ENCODE measurements around the gene PLCD4.
A peak's percentile ranks its signal among the peaks of the same experiment; 100 is the strongest.

The PLCD4 gene

GRCh38 chr2:218607436-218608115 lies at the start of gene PLCD4:
TSS of gene PLCD4 (plus strand) at chr2:218607899. CDS start at chr2:218615740, 7,841 bp downstream.
- DNase-seq, result peak; percentile 80

- DNase-seq, result no peak
These were observed 49.8 kb upstream of the PLCD4 start for GRCh38 chr2:218557941-218558340.

DNA sequence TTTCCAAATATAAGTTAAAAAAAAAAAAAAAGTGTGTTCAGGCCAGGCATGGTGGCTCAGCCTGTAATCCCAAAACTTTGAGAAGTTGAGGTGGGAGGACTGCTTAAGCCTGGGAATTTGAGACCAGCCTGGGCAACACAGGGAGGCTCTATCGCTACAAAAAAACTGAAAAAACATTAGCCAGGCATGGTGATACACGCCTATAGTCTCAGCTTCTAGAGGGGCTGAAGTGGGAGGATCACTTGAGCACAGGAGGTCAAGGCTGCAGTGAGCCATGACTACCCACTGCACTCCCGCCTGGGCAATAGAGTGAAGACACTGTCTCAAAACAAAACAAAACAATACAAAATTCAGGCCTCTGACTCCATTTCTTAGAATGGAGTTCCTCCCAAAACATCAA lies 48.7 kb upstream of the PLCD4 start:
- DNase-seq, result no peak

DNA sequence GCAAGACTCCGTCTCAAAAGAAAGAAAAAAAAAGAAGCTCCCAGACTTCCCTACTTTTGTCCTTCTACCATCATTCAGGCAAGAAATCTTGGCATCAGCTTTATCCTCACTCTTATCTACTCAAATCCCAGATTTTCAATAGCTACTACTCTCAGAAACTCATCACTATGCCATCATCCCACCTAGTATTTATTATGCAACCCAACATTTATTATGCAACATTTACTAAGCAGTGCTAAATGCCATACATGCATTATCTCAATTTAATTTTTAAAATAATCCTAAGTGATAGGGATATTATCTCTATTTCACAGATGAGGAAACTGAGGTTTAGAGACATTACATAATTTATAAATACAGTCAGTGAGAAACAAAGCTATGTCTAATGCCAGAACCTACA lies 43.6 kb upstream of the PLCD4 start:
- no peak for DNase-seq

- no peak for DNase-seq
These were observed 41.4 kb upstream of the PLCD4 start for GRCh38 chr2:218566296-218566695.

DNA sequence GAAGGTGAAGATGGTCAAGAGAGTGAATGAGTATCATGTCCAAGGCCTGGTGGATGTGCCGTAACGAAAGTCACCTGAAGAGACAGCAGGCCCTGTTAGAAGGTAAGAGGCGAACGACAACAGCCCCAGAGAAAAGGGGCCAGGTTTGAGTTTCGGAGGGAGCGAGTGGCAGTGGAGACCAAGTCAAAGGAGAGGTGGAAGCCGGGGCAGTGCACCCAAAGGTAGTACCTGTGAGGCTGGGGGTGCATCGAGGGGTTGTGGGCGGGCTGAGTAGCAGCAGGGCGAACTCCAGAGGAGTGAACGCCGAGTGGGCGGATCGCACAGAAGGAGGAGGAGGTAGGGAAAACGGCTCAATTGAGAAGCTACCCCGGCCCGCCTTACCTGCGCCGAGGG lies 39.9 kb upstream of the PLCD4 start:
- DNase-seq, result no peak

- peak; percentile 97 for DNase-seq
These were observed 39.3 kb upstream of the PLCD4 start, which contains the start of the genes CNOT9 and USP37 for GRCh38 chr2:218568190-218569037. TSS of gene CNOT9 (plus strand) at chr2:218568839. CDS start at chr2:218568955, 116 bp downstream. TSS of gene USP37 (minus strand) at chr2:218568351. CDS start at chr2:218558653, 9,698 bp downstream.

GRCh38 chr2:218569038-218569431 lies 38.7 kb upstream of the PLCD4 start:
- no peak for DNase-seq

DNA sequence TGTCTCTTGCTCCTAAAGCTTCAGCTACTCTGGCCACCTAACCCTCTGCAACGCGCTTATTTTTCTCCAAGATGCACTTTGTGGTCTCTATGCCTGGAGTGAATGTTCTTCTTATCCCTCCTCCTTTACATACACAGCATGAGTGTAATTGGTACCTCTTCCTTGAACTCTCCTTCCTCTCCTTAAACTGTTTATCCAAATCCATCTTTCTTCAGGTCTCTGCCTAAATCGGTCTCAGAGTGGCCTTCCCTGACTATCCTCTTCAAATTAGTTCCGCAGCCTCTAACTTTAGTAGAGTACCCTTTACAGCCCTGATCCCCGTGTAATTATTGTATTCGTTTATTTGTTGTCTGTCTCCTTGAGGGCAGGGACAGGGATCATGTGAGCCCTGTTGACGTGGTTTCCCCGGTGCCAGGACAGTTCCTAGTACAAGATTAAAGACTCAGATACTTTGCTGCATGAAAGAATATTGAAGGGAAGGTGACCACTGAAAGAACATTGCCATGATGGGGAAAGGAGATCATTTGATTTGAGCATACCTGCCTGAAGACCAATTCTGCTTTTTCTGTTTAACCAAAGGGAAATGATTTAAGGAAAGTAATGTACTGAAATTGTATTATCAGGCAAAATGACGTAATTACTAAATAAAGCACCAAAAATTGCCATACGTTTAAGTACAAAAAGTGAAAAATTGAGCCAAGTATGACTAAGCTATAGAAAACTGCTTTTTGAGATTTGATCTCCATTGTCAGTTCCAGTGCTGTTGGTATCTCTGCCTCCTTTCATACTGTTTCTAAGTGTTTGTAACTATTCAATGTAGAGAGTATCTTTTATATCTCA lies 37.8 kb upstream of the PLCD4 start:
- peak; percentile 15 for DNase-seq

DNA sequence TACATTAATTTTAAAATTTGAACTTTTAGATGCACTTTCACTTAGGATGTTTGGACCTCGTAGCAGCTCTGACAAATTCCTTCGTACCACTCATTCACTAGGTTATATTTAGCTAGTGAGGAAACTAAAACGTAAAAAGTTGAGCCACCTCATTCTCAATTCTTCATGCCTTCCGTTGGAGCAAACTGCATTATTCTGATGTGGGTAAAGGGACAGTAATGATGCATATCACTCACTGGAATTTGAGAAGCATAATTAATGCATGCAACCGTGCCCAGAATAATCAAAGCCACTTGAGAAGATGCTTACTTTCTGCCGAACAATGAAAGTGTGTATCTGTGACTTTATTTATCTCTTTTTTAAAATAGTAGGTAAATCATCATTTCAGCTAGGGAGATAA lies 36.8 kb upstream of the PLCD4 start:
- DNase-seq, result no peak

- DNase-seq, result no peak
These were observed 30.8 kb upstream of the PLCD4 start for GRCh38 chr2:218576854-218577253.

GRCh38 chr2:218577482-218578220 lies 30.0 kb upstream of the PLCD4 start:
- DNase-seq, result no peak

GRCh38 chr2:218578272-218578877 lies 29.3 kb upstream of the PLCD4 start:
- no peak for DNase-seq

DNA sequence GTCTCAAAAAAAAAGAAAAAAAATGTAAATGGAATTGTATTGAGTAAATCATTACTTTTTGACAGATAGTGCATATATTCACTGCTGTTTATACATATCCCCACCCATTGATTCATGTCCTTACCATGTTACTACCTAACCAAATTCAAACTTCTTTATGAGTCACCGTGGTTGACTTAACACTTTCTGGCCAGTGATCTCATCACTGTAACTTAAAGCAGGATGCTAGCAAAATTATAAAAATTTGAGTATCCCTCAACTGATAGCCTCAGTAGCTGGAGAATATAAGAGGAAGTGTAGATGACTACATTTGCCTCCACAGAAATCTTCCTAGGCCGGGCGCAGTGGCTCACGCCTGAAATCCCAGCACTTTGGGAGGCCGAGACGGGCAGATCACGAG lies 25.6 kb upstream of the PLCD4 start:
- DNase-seq, result no peak

GRCh38 chr2:218583983-218584850 lies 23.5 kb upstream of the PLCD4 start:
- DNase-seq, result no peak

GRCh38 chr2:218585541-218585940 lies 22.2 kb upstream of the PLCD4 start:
- no peak for DNase-seq

DNA sequence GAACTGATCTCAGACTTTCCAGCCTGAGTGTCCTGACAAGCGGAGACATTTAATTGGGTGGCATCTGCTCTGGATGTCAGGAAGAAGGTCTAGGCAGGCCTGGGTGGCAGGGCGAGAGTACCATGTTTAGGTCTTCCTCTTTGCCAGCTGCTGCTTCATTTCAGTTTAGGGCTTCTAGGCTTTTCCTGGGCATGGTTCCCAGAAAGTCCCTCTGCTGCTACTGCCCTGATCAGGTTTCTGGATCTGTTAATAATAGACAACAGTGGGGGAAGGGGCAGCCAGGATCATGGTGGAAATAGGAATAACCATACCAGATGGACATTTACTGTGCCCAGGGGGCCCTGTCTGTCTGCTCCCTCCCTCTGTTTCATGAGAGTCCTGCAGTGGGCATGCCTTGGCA lies 2.3 kb upstream of the PLCD4 start:
- peak; percentile 83 for DNase-seq

DNA sequence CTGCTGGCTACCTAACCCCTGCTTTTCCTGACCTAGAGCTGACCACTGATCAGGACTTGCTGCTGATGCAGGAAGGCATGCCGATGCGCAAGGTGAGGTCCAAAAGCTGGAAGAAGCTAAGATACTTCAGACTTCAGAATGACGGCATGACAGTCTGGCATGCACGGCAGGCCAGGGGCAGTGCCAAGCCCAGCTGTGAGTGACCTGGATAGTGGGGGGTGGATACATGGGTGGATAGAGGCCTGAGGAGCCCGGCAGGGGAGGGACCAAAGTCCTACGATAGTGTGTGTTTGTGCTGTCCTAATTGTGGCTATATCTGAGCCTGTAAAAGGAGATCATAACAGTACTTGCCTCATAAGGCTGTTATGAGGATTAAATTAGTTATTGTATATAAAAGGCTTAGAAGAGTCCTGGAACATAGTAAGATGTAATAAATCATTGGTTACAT lies 8.2 kb downstream of the PLCD4 start:
- no peak for DNase-seq

GRCh38 chr2:218618102-218618860 lies 10.6 kb downstream of the PLCD4 start:
- no peak for DNase-seq

- DNase-seq, result no peak
These were observed 13.3 kb downstream of the PLCD4 start for GRCh38 chr2:218621007-218621406.
